Inflammatory macrophage treated with lipopolysaccharide for 1 hour (primary cell): Measurements from ENCODE around the gene APC.
A peak's percentile ranks its signal among the peaks of the same experiment; 100 is the strongest.
"Not testable (repeated sequence)": the region's sequence is repeated elsewhere in the genome, so short reads cannot be mapped to it uniquely, and the experiment has no call there.

Experiments
- DNase-seq, 2 donors: peaks; one replicate each; pipeline ENCODE4 v3.0.0-alpha.2; 2020 to 2022

Gene APC

DNA sequence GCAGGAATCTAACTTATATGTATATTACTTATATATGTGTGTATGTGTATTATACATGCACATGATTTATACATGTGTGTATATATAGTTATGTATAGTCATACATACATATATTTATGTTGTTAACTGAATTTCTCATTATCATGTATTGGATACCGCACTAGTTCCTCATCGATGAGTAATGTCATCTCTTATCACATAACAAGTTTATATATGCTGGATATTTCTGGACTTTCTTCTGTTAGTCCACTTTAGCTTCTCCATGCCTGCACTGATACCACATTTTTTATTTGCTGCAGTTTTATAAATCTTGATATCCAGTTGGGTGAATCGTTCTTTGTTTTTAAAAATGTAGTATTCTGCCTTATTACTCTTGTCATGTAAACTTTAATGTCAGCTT, 50.2 kb downstream of the APC start:
- DNase-seq, result no peak

GRCh38 chr5:112793201-112793600, 55.5 kb downstream of the APC start:
- no peak for DNase-seq

DNA sequence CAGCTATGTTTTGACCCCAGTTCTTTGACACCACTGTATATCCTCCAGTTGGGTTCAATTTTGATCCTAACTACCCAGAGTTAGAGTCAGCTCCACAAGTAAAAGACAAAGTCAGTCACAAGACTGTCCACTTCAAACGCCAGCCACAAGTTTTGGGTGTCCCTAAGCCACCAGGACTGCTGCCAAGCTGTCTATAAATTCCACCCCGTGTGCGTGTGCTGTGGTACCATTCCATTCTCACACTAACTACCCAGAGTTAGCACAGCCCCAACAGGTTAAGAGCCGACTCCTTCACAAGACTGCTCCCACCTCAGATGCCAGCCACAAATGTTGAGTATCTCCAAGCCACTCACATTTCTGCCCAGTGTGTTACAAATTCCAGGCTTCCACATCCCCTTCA, 56.7 kb downstream of the APC start:
- no peak for DNase-seq

- DNase-seq, result no peak
These were observed 57.7 kb downstream of the APC start for GRCh38 chr5:112795342-112795741.

- DNase-seq, result no peak
These were observed 58.4 kb downstream of the APC start for GRCh38 chr5:112795944-112796678.

GRCh38 chr5:112799661-112800060, 62.0 kb downstream of the APC start:
- DNase-seq, result no peak

DNA sequence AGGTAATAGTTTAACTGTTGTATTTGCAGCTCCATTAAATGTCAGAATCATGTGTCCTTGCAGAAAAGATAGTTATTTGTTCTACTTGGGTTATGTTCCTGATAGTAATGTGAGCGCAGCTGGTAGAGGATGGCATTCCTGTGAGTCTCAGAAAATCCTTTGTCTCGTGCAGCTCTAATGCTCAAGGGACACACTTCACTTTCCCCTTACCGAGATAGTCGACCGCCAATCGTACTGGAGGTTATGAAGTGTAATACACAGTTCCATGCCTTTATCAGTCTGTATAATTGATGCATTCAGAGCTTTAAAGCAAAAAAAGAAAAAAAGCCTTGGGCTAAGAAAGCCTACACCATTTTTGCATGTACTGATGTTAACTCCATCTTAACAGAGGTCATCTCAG, 63.2 kb downstream of the APC start:
- no peak for DNase-seq

GRCh38 chr5:112811023-112811422, 73.3 kb downstream of the APC start:
- no peak for DNase-seq

GRCh38 chr5:112812549-112812948, 74.9 kb downstream of the APC start:
- no peak for DNase-seq

GRCh38 chr5:112820246-112820645, 82.6 kb downstream of the APC start:
- no peak for DNase-seq

GRCh38 chr5:112822456-112822855, 84.8 kb downstream of the APC start:
- no peak for DNase-seq

DNA sequence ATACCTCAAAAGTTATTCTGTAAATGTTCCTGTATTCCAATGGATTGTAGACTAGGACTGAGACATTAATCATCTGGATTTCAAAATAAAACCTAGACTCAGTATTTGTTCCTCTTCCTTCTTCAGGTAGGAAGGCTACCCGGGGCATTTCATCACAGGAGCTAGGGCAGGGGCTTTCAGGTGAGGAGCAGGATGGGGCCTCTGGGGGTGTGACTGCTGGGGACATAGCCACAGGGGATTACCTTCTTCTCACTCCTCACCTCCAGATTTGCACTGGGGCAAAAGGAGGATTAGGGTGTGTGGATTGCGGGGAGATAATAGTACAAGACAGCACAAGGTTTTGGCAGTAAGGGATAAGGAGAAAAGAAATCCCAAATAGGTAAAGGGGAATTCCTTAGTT, 85.5 kb downstream of the APC start:
- DNase-seq, result no peak

DNA sequence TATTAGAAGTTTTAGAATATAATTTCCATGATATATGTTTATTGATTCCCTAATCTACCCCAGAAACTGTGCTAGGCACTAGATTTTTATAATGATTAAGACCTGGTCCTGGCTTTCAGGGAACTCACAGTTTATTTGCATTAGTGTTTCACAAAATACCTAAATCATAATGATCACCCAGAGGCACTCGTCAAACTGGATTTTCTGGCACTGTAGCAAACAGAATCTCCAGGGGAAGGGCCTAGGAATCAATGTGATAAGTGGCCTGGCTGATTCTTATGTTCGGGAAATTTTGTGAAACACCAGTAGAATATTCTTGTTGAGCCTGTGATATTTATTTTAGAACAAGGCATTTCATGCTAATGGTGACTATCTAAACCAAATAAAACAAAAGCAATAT, 86.0 kb downstream of the APC start:
- no peak for DNase-seq

GRCh38 chr5:112824197-112824596, 86.5 kb downstream of the APC start:
- DNase-seq, result no peak

DNA sequence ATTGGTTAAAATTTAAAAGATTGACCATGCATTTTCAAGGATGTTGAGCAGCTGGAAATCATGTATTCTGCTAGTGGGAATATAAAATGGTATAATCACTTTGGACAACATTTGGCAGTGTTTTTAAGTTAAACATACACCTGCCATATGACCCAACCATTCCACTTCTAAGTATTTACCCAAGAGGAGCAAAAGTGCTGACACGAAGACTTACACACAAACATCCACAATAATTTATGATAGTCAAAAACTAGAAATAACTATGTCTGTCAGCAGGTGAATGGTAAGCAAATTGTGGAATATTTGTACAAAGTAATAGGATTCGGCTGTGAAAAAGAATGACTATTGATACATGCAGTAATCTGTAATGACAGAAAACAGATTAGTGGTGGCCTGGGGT, 92.7 kb downstream of the APC start:
- DNase-seq, result no peak

DNA sequence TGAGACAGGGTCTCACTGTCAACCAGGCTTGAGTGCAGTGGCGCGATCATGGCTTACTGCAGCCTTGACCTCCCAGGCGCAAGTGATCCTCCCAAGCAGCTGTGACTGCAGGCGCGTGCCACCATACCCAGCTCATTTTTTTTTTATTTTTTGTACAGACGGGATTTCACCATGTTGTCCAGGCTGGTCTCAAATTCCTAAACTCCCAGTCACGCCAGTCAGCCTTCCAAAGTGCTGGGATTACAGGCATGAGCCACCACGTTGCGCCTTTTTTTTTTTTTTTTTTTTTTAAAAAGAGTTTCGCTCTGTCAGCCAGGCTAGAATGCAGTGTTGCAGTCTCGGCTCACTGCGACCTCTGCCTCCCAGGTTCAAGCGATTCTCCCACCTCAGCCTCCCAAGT, 96.3 kb downstream of the APC start:
- DNase-seq, result no peak

DNA sequence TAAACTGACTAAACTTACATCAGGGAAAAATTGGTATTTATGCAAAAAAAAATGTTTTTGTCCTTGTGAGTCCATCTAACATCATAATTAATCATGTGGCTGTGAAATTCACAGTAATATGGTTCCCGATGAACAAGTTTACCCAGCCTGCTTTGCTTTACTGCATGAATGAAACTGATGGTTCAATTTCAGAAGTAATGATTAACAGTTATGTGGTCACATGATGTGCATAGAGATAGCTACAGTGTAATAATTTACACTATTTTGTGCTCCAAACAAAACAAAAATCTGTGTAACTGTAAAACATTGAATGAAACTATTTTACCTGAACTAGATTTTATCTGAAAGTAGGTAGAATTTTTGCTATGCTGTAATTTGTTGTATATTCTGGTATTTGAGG, 106.8 kb downstream of the APC start:
- DNase-seq, result no peak

- no peak for DNase-seq
These were observed 108.9 kb downstream of the APC start for GRCh38 chr5:112846556-112846955.

DNA sequence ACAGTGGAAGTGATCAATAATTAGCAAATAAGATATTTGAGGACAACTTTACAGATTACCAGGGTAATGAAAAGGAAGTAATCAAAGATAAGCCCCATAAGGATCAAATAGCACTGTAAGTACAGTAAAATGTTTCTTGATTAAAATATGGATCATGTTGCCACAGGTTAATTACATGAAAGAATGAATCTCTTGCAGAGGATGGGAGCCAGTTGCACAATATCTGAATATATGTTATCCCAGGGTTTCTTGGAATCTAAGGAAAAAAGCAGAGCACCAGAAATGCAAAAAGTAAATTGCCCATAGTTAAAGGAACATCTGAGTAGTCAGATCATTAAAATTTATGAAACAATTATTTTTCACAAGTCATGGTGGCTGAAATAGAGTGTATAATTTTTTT, 109.6 kb downstream of the APC start:
- no peak for DNase-seq

- peak; percentile 48 to 72 for DNase-seq
These were observed 110.6 kb downstream of the APC start for GRCh38 chr5:112848116-112848811.

DNA sequence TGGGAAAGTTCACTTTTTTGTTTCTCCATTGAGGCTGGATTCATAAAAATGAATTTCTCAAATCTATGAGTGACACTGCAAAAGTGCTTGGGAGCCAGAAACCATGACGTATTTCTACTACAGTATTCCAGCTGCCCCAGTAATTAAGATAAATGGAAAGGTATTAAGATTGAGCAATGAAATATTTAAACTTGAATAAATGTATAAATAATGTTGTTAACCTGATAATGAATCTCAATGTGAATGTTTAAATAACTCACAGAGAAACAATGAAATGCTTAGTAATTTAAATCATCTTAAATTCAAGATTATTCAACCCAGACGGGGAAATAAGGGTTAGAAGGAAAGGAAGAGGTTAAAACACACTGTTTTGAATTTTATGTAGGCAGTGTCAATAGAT, 112.2 kb downstream of the APC start:
- no peak for DNase-seq

DNA sequence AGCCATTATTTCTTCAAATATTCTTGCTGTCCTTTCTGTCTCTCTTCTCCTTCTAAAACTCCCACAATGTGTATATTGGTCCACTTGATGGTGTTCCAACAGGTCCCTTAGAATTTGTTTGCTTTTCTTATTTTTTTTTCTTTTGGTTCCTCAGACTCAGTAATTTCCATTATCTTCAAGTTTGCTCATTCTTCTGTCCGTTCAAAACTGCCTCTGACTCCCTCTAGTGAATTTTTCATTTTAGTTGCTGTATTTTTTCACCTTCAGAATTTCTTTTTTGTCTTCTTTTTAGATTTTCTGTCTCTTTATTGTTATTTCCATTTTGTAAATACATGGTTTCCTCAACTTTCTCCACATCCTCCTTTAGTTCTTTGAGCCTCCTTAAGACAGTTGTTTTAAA, 117.0 kb downstream of the APC start:
- no peak for DNase-seq

DNA sequence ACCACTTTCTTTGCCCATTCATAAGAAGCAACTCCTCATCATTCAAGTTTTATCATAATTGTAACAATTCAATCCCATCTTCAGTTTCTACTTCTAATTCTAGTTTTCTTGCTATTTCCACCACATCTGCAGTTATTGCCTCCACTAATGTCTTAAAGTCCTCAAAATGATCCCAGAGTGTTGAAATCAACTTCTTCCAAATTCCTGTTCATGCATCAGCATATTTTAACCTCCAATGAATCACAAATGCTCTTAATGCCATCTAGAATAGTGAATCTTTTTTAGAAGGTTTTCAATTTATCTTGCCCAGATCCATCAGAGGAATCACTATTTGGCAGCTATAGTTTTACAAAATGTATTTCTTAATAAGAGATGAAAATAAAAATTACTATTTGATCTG, 120.2 kb downstream of the APC start:
- no peak for DNase-seq

GRCh38 chr5:112860571-112860928, 122.9 kb downstream of the APC start:
- DNase-seq, result not testable (repeated sequence)
